Astrocyte of the cerebellum (primary cell): ENCODE results near the gene CCDC92.
A peak's percentile ranks its signal among the peaks of the same experiment; 100 is the strongest.

Experiments
- DNase-seq: peaks from one replicate; pipeline ENCODE4 v3.0.0-alpha.2; 2011; ENCODE audit warnings: low read depth
- H3K4me3 ChIP-seq: 2 replicates; pipeline ENCODE4 v1.5.1; 2011; ENCODE audit warnings: mild to moderate bottlenecking, low read depth, low read length, moderate library complexity
- CTCF ChIP-seq: IDR thresholded peaks from 2 replicates; pipeline ENCODE4 v1.5.1; 2012; ENCODE audit warnings: low read length, low read depth, moderate library complexity, mild to moderate bottlenecking; ENCODE audit errors: missing control alignments
- in situ Hi-C: cut with HindIII; loops from 2 replicates; pipeline ENCODE4 v1.10.0; 2017; ENCODE audit warnings: low sequenced_read_pairs

The CCDC92 gene

GRCh38 chr12:123891516-123892179 is 81.0 kb downstream of the CCDC92 start:
- H3K4me3 ChIP-seq, result no peak overlapping the region
- in situ Hi-C loops, result no loop called here
- peak; percentile 9 for TF ChIP-seq CTCF
- DNase-seq, result no peak

GRCh38 chr12:123891011-123891410 is 81.6 kb downstream of the CCDC92 start:
- DNase-seq, result no peak
- no peak for TF ChIP-seq CTCF
- H3K4me3 ChIP-seq, result no peak overlapping the region
- in situ Hi-C loops, result no loop called here

- no peak for TF ChIP-seq CTCF
- no peak overlapping the region for H3K4me3 ChIP-seq
- in situ Hi-C loops, result no loop called here
- DNase-seq, result no peak
Measured at GRCh38 chr12:123890536-123890902, 82.1 kb downstream of the CCDC92 start.

GRCh38 chr12:123889848-123890535 is 82.6 kb downstream of the CCDC92 start:
- H3K4me3 ChIP-seq, result no peak overlapping the region
- TF ChIP-seq CTCF, result no peak
- DNase-seq, result no peak
- in situ Hi-C loops, result no loop called here

- no peak for TF ChIP-seq CTCF
- no peak for DNase-seq
- in situ Hi-C loops, result no loop called here
Measured at GRCh38 chr12:123888989-123889388, 83.6 kb downstream of the CCDC92 start.

GRCh38 chr12:123886931-123887582 is 85.6 kb downstream of the CCDC92 start:
- no peak overlapping the region for H3K4me3 ChIP-seq
- TF ChIP-seq CTCF, result no peak
- in situ Hi-C loops, result no loop called here
- DNase-seq, result no peak

More at GRCh38 chr12:123888989-123889388, 83.6 kb downstream of the CCDC92 start:
- no peak overlapping the region for H3K4me3 ChIP-seq
